ENCODE results near the gene NAAA. TPM values are rescaled to one million over a fixed set of nuclear protein-coding genes. Genes with fewer than 3 reads are reported as not detected.

NAAA gene
- polyA plus RNA-seq, 1 of the 3 experiments (the other 2 are of a cell fraction), result 3.5 TPM

- Histone ChIP-seq H3K36me3 (replicated peaks in 1 of 2; ENCODE audit: control insufficient read depth in 1 of 2, insufficient read depth in 2 of 2, low read length in 1 of 2) (no peaks in the 10 kb centered on the region), H3K4me1 (ENCODE audit: control insufficient read depth in 1 of 2, insufficient read depth in 2 of 2, low read depth in 1 of 2, low read length in 1 of 2) (no peaks in the 10 kb centered on the region), H3K4me2 (no peak overlapping the region), H3K4me3 (ENCODE audit: low read depth in 2 of 2, low read length in 1 of 2) (no peak overlapping the region), H3K27ac (ENCODE audit: low read depth in 2 of 2, low read length in 1 of 2) (no peak overlapping the region), H3K27me3 (ENCODE audit: insufficient read depth) (no peaks in the 10 kb centered on the region; the same call in 1 of the 2 replicates), H4K20me1 (ENCODE audit: insufficient read depth) (no peaks in the 10 kb centered on the region), H3K9ac (no peak overlapping the region), H3F3A (replicated peaks; ENCODE audit: insufficient read depth) (no peaks in the 10 kb centered on the region), H3K9me3 (no peaks in the 10 kb centered on the region), H3K9me2 (no peaks in the 10 kb centered on the region), H3K79me2 (ENCODE audit: insufficient read depth) (no peaks in the 10 kb centered on the region), H2AFZ (ENCODE audit: low read depth) (no peak overlapping the region)
- ChIA-PET CTCF (interaction anchor here (2.3 kb wide), 1 partner anchor 19 kb away, joined by 9 read pairs; no protein-coding TSS in a partner anchor), POLR2A (no interaction called here)
- no peak for TF ChIP-seq SMC3 (IDR thresholded peaks at IDR 0.05; ENCODE audit: low read depth, low read length)
- no peak for TF ChIP-seq CTCF (IDR thresholded peaks at IDR 0.05)
- TF ChIP-seq FOXJ3 (CRISPR knock-in tag; IDR thresholded peaks at IDR 0.05), result no peak
- TF ChIP-seq RAD21 (IDR thresholded peaks at IDR 0.05; ENCODE audit: low read length), result no peak
- TF ChIP-seq IRF3 (IDR thresholded peaks at IDR 0.05; ENCODE audit: low read depth, low read length), result no peak
- no peak for TF ChIP-seq NRF1 (IDR thresholded peaks at IDR 0.05; ENCODE audit: low read depth, low read length)
- no peak for TF ChIP-seq TCF12 (IDR thresholded peaks at IDR 0.05)
- TF ChIP-seq RXRA (IDR thresholded peaks at IDR 0.05; ENCODE audit: borderline replicate concordance, low read depth), result no peak
- TF ChIP-seq MXI1 (IDR thresholded peaks at IDR 0.05; ENCODE audit: low read depth, low read length), result no peak
- no peak for TF ChIP-seq NFIC (IDR thresholded peaks at IDR 0.05; ENCODE audit: borderline replicate concordance)
- TF ChIP-seq USF1 (IDR thresholded peaks at IDR 0.05; ENCODE audit: borderline replicate concordance, low read depth), result no peak
- TF ChIP-seq MEF2A (IDR thresholded peaks at IDR 0.05; ENCODE audit: borderline replicate concordance, low read depth), result no peak
- no peak for TF ChIP-seq PBX3 (IDR thresholded peaks at IDR 0.05)
- TF ChIP-seq REST (IDR thresholded peaks at IDR 0.05; ENCODE audit: low read depth, low read length), result no peak
- TF ChIP-seq JUND (IDR thresholded peaks at IDR 0.05), result no peak
- no peak for TF ChIP-seq MAX (IDR thresholded peaks at IDR 0.05; ENCODE audit: low read depth)
- no peak for TF ChIP-seq TEAD4 (IDR thresholded peaks at IDR 0.05; ENCODE audit: borderline replicate concordance, insufficient read depth)
- no peak for TF ChIP-seq TAF1 (IDR thresholded peaks at IDR 0.05; ENCODE audit: borderline replicate concordance, low read depth, low read length)
- no peak for DNase-seq
- WGBS (ENCODE audit: low lambda C conversion rate), result 40% methylated on average over 3 of the region's 3 CpGs
These were observed 73.7 kb downstream of the NAAA start for GRCh38 chr4:75867130-75867529.

Measured in SK-N-SH (cell line).